Pulmonary artery endothelial cell (primary cell): Measurements from ENCODE around the gene MAGI3. TPM values are rescaled to one million over a fixed set of nuclear protein-coding genes. Genes with fewer than 3 reads are reported as not detected.

Experiments used
- DNase-seq: peaks from one replicate; pipeline ENCODE4 v3.0.0-alpha.2; 2011; ENCODE audit warnings: low read depth, low spot score
- total RNA-seq: library from RNA; depleted of rRNA; stranded (reverse); fragments of >200 nt; gene quantifications from 2 replicates; pipeline ENCODE4 v1.2.3, GENCODE V29; 2014

The MAGI3 gene
- total RNA-seq, 1 donor from 2014 or later: 11.8 TPM

DNA sequence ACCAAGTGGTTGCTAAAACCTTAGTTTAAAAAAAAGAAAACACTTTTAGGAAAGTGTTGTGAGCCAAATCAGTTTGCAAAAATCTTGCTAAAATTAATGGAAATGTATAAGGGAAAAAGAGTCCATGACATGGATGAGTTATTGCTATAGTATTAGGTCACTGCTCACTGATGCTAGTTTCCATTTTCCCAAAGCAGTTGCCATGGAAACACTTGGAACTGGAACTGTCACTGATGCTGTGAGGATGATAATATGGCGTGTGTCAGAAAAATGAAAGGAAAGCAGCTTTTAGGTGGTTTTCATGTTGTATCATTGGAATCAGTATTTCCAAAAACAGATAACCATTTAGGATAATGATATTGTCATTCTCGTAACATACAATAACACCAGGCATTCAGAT, 264.6 kb downstream of the MAGI3 start:
- no peak for DNase-seq

DNA sequence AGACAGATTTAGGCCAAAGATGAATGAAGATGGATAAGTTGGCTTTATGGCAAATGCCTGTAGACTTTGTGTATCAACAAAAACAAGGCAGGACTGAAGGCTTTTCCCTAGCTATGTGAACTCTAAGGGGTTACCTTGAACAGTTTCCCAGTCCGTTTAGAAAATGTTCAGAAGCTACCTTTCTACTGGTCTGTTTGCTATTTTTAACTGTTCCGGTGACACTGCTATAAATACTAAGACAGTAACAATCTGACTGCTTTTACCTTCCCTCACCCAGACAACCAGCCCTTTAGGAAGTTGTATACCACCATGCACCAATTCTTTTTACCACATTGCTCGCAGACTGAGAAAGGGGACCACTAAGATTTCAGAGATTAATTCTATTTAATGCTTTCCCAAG, 266.8 kb downstream of the MAGI3 start:
- no peak for DNase-seq

DNA sequence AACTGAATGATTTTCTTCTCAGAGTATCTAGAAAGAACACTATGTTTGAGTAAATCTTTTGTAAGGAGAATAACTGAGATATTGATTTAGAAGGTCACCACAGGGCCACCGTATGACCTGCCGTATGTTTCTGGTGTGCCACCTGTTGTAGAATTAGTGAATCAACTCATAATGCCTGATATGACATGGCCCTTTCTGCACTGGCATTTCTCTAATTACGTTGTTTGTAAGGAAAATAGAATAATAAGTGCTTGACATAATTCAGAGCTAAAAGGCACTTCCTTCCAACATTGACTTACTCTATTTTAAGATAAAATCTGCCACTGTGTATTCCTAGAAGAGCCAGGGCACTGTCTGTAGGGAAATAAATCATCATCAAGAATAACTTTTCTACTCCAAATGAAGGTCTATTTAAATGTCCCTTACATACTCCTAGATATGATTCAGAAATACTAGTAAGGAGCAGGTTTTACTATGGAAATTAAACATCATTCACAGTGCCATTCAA, 267.3 kb downstream of the MAGI3 start:
- DNase-seq: no peak

DNA sequence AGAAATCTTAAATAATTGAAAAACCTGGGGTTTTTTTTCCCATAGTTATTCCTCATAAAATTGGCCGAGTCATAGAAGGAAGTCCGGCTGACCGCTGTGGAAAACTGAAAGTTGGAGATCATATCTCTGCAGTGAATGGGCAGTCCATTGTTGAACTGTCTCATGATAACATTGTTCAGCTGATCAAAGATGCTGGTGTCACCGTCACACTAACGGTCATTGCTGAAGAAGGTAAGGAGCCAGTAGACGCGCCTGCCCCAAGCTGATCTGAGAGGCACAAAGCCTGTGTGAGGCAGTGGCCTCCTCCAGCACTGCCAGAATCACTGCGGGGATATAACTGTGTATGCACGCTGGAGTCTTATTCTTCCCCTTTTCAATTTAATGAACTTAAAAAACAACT, 268.7 kb downstream of the MAGI3 start:
- peak; percentile 52 for DNase-seq

DNA sequence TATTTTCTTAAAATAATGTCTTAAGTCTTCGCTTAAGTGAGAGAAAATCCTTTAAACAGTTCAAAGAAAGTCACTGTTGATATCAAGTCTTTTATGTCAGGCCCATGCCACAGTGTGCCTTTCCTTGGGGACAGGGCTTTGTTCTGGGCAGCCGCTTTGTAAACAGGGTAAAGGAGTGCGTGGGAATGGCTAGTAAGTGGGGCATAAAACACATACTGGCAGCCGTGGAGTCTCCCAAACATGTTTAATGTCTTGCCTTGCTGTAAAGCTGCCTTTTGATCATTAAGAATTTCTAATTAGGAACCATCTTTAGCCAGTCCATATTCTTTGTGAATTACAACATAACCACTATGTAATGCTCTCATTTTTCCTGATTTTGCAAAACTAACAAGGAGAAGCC, 269.2 kb downstream of the MAGI3 start:
- no peak for DNase-seq

DNA sequence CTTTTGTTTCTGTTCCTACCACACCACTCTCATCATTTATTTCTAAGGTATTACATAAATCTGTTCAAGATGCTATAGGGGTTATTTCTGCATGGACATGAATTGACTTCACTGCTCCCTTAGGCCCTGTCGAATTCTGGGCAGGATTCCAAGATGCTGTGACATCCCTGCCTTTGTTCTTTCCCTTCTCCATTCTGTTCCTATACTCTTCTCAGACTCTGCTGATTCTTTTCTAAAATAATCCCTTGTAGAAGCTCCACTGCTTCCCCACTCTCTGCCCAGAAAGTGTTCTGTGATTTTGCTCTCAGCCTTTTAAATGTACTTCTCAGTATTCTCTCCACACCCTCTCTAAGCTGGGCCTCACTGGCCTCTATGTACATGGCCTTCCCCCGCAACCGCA, 269.8 kb downstream of the MAGI3 start:
- DNase-seq: no peak

DNA sequence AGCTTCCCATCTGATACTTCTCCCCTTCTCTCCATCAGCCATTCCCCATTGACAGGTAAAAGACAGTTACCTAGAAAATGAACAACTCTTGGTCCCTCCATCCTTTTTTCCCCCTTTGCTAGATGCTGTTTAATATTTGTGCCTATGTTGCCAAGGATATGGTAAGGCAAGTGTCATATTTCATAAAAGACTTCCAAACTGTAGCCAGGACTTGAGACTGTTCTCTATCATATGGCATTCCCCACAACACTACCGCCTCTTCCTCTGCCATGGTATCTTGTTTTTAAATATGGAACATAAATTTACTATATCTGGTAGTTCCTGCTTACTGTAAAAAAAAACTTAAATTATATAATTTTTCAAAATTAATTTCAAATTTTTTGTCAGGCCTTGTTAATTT, 271.8 kb downstream of the MAGI3 start:
- DNase-seq: no peak

DNA sequence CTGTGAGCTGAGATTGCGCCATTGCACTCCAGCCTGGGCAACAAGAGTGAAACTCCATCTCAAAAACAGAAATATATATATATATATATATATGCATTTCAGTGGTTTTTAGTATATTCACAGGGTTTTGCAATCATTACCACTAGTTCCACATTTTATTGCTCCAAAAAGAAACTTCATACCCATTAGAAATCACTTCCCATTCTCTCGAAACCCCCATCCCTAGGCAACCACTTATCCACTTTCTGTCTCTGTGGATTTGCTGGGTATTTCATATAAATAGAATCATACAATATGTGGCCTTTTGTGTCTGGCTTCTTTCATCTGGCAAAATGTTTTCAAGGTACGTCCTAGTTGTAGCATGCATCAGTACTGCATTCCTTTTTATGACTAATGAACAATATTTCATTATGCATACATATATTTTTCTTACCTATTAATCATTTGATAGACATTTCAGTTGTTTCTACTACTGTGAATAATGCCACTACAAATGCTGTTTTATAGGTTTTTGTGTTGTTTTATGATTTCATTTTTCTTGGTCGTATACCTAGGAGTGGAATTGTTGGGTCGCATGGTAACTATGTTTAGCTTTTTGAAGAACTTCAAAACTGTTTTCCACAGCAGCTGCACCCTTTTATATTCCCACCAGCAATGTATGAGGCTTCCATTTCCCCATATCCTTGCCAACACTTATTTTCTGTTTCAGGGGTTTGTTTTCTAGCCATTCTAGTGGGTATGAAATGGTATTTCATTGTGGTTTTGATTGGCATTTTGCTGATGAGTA, 273.0 kb downstream of the MAGI3 start:
- no peak for DNase-seq

DNA sequence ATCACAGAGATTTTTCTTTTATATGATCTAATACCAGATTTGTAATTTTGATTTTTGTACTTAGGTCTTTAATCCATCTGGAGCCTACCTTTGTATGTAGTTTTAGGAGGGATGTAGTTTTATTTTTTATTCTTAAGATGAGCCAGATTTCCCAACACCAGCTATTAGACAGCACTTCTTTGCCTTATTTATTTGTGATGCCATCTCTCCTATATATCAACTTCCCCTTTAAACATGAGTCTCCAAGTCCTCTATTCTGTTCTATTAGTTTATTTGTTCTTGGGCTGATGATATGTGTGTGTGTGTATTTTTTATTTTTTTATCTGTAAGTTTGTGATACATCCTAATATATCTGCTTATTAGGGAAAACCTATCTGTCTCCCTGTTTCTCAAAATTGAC, 274.8 kb downstream of the MAGI3 start:
- no peak for DNase-seq

DNA sequence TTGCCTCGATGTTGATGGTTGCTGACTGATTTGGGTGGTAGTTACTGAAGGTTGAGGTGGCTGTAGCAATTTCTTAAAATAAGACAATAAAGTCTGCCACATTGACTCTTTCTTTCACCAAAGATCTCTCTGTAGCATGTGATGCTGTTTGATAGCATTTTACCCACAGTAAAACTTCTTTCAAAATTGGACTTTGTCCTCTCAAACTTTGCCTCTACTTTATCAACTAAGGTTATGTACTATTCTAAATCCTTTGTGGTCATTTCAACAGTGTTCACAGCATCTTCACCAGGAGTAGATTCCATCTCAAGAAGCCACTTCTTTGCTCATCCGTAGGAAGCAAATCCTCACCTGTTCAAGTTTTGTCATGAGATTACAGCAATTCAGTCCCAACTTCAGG, 275.8 kb downstream of the MAGI3 start:
- no peak for DNase-seq

DNA sequence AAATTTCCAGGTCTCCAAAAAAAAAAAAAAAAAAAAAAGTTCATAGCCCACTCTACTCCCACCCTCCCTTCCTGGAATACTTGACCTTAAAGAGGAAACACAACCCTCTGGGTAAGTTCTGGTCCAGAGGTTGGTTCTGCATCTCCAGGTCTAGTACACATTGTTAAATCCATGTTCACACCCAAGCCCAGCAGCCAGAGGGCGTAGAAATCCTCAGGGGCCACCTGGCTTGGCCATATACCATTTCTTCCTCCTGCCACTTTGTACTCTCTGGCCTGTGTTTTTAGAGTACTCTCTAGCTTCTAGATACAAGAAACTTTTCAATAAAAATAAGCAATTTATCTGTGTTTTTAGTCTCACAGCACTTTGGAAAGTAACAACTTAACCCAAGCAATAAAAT, 279.7 kb downstream of the MAGI3 start:
- DNase-seq: no peak

DNA sequence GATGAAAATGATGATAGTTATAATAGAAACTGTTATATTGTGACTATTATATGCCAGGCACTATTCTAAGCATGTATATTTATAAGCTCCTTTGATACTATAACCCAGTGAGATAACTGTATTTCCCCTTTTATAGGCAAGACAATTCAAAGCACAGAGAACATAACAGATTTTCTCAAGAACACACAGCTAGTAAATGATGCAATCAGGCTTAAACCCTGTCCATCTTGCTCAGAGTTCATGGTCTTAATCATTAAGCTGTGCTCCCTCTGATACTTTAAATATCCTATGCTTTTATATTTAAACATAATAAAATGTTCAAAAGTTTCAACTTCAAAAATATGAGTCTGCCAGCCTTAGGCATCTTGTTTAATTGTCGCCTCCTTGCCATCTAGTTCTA, 280.3 kb downstream of the MAGI3 start:
- no peak for DNase-seq

DNA sequence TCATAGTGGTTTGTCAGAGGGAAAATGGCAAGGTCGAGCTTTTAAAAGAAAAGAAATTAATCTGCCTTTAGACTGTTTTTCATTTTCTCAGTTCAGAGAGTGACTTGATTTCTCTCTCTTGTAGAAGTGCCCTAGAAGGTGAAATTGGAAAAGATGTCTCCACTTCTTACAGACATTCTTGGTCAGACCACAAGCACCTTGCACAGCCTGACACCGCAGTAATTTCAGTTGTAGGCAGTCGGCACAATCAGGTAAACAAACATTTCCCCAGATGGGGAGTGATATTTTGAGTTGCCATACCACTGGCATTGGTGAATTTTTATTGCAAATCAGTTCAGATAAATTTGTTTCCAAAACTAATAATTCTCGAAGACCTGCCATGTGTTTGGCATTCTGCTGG, 282.2 kb downstream of the MAGI3 start:
- no peak for DNase-seq

DNA sequence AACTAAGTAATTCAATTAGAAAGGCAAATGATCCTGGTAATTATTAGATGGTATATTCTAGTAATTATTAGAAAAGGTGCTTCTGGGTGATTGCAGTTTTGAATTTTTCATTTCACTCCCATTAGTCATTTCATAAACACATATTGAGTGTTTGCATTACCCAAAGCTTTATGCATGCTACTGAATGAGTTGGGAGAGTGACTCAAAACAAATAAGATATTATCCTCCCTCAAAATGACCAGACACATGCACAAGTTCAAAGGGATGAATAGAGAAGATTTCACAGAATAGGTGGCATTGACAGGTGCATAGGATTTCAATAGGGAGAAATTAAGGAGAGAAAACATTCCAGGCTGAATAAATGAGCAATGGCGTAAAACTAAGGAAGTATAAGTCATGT, 284.3 kb downstream of the MAGI3 start:
- no peak for DNase-seq

DNA sequence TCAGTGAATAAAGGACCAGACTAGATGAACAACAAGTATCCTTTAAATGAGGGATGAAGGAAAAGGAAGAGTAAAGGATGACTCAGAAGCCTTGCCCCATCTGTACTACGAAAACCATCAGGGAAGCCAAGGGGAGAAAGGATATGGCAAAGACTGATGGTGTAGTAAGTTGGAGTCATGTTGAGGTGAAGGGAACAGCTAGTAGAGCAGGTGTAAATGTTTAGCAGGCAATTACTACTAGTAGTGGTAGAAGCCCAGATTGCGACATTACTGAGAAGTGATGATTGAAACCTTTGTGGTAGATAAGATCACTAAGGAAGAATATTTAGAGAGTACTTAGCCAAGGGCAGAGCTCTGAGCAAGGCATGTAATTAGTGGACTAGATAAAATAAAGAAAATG, 285.0 kb downstream of the MAGI3 start:
- DNase-seq: no peak

DNA sequence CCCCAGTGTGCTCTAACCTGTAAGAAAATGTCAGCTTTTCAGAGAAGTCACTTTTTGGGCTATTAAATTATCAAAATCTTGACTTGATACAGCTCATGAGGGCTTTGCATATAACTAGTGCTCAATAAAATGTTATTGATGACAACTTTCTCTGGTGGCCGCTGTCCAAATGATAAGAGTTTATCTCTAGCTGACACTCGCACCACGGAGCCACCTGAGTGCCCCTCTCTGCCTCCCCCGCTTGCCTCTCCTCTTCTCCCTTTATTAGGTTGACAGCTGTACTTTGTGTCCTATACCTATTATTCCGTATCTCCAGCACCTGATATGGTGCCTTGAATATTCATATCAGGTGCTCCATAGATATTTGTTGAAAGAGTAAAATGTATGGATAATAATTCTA, 286.2 kb downstream of the MAGI3 start:
- DNase-seq: no peak

DNA sequence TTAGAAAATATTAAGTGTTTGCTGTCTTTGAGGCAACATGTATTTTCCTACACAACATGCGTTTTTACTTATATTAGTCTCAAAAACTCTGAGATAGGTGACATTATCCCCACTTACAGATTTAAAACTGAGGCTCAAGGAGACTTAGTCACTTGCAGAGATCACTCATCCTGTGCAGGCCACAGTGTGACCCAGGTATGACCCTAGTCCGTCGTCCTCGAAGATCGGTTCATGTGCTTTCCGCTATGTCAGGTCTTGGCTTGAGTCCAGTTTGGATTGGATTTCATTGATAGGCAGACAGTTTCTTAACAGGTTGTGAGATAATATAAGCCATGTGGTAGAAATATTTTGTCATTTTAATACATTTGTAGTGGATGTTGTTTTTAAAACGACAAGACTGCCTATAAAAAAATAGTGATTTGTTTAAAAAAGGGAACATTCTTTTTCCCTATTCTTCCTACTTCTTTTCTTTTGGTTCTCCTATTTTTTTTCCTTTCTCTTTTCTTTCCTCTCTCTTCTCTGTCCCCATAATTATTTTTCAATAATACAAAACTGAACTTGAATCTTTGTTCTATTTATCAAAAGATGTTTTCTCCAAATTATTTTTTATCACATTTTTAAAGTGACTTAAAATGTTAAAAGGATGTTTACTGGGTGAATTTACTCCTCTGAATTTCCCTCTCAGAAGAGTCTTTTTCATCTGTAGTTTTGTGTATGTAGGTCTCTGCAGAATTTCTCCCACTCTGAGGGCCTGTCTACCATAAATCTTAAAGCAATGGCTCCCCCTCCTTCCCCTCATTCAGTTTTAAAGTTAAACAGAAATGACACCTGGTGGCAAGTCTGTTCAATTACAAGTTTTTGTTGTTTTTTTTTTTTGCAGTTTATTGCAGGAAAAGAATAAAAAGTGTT, 287.2 kb downstream of the MAGI3 start:
- peak; percentile 29 for DNase-seq

DNA sequence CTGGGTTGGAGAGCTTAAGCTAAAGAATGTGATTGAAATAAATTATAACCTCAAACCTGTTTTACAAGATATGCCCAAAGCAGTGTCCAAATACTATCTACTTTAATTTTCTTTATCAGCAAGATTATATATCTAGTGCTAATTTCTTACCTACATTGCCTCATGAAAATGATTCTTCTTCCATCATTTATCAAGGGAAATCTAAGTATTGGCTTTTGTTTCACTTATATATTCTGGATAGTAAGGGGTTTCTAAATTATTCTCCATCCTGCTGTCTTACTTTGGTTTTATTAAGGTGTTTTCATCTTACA, 287.8 kb downstream of the MAGI3 start:
- DNase-seq: no peak

DNA sequence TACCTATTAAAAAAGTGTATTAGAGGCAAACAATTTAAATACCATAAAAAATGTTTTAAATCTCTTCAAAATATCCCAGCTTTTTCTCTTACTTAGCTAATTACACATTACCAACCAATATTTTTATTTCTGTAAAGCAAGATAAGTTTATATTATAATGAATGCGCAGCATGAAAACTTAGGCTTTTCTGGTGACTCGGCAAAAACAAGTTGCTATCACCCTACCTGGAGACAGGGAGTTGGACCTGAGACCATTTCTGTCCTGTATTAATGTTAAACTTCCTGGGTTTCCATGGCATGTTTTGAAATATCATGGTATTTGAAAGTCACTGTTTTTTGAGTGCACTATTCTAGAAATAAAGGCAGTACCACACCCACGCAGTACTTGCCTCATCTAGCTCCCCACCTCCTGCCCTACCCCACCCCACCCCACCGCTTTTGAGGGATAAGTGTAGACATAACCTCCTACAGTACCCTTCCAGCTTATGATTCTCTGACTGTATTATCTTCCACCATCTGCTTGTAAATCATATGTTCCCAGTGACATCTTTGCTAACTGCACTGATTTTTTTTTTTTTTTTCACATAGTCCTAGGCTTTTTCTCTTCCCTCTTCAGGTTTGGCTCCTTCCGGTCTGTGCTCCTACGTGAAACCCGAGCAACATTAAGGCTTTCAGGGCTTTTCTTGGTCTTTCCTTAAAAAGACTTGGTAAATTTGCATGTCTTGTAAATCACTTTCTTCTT, 291.5 kb downstream of the MAGI3 start:
- DNase-seq: no peak

DNA sequence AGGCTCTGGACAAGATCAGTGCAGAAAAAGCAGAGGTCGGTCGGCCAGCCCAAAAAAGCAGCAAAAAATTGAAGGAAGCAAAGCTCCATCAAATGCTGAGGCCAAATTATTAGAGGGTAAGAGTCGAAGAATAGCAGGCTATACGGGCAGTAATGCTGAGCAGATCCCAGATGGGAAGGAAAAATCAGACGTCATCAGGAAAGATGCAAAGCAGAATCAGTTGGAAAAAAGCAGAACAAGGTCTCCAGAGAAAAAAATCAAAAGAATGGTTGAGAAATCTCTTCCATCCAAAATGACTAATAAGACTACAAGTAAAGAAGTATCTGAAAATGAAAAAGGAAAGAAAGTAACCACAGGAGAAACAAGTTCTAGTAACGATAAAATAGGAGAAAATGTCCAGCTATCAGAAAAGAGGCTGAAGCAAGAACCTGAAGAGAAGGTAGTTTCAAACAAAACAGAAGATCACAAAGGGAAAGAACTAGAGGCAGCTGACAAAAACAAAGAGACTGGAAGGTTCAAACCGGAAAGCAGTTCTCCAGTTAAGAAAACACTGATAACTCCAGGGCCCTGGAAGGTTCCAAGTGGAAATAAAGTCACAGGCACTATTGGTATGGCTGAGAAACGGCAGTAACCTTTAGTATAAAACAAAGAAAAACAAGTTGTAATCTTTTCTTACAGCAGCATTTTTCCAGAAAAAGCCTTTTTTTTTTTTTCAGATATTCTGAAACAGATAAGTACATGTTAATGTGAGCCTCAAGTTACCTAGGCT, 293.3 kb downstream of the MAGI3 start:
- DNase-seq: peak; percentile 57

DNA sequence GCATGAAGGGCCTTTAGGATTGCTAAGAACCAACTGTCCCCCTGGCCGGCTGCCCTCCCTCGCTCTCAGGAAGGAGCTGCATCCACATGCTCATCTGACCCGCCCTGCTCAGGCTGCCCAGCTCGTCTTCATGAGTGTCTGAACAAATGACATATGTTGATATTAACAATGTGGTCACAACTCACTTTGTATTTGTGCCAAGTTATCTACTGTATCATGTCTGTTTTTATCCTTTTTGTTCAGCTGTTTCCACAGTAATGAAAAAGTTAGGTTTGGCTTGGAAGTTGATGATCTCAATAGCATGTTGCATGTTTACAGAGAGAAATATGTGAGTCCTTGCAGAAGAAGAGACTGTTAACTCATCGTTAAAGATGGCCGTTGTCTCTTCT, 293.8 kb downstream of the MAGI3 start:
- DNase-seq: peak; percentile 32
